HCT116 (cell line): Measurements from ENCODE around the gene PPP1R12C.

Experiments used
- ATF3 ChIP-seq: IDR thresholded peaks from 2 replicates; pipeline ENCODE4 v1.6.1; 2012
- CEBPB ChIP-seq: IDR thresholded peaks from 2 replicates; pipeline ENCODE4 v1.6.1; 2012; ENCODE audit warnings: low read depth
- CTCF ChIP-seq, 3 experiments: fragments of 200-600 bp in 1 of 3; sonication (generic) in 1 of 3; IDR thresholded peaks in 2 of 3; conservative IDR thresholded peaks in 1 of 3; 2 replicates each; pipeline ENCODE4 v1.5.1; 2012 to 2017; ENCODE audit warnings: low read depth in 2 of 3, low read length in 2 of 3, antibody characterized with exemption in 1 of 3, borderline replicate concordance in 1 of 3, control low read depth in 1 of 3, mild to moderate bottlenecking in 1 of 3, mixed read lengths in 1 of 3, mixed run types in 1 of 3, moderate library complexity in 1 of 3; ENCODE audit not compliant: insufficient read depth in 1 of 3
- ELF1 ChIP-seq: IDR thresholded peaks from 2 replicates; pipeline ENCODE4 v1.6.1; 2012; ENCODE audit warnings: low read depth, borderline replicate concordance
- EZH2 ChIP-seq: fragments of 200-600 bp; sonication (generic); IDR thresholded peaks from 2 replicates; pipeline ENCODE4 v1.6.1; 2017; ENCODE audit warnings: antibody characterized with exemption, mixed run types
- EZH2phosphoT487 ChIP-seq: fragments of 200-600 bp; IDR thresholded peaks from 2 replicates; pipeline ENCODE4 v1.6.1; 2018; ENCODE audit warnings: antibody characterized with exemption, borderline replicate concordance
- POLR2A ChIP-seq: IDR thresholded peaks from 2 replicates; pipeline ENCODE4 v1.7.0; 2011; ENCODE audit warnings: borderline replicate concordance; ENCODE audit not compliant: insufficient read depth, insufficient read length; ENCODE audit errors: extremely low read depth
- POLR2AphosphoS5 ChIP-seq: IDR thresholded peaks from 2 replicates; pipeline ENCODE4 v1.6.1; 2011; ENCODE audit warnings: mild to moderate bottlenecking, low read depth, low read length, moderate library complexity
- SP1 ChIP-seq: IDR thresholded peaks from 2 replicates; pipeline ENCODE4 v1.6.1; 2012; ENCODE audit warnings: low read depth
- SRF ChIP-seq: IDR thresholded peaks from 2 replicates; pipeline ENCODE4 v1.6.1; 2012; ENCODE audit warnings: low read depth
- ZNF274 ChIP-seq: fragments of 200-500 bp; sonication (Bioruptor generic); IDR thresholded peaks from 2 replicates; pipeline ENCODE4 v1.6.1; 2014; ENCODE audit warnings: mild to moderate bottlenecking, low read depth, low read length, inconsistent platforms
- TF ChIP-seq, protein P1 (sequence below): IDR thresholded peaks from 2 replicates; pipeline ENCODE4 v1.6.1; 2011; ENCODE audit warnings: mild to moderate bottlenecking, low read length, moderate library complexity; ENCODE audit not compliant: insufficient replicate concordance; ENCODE audit errors: extremely low read depth
- TF ChIP-seq, protein P2 (sequence below): IDR thresholded peaks from 2 replicates; pipeline ENCODE4 v1.6.1; 2012; ENCODE audit warnings: low read depth

DNA sequence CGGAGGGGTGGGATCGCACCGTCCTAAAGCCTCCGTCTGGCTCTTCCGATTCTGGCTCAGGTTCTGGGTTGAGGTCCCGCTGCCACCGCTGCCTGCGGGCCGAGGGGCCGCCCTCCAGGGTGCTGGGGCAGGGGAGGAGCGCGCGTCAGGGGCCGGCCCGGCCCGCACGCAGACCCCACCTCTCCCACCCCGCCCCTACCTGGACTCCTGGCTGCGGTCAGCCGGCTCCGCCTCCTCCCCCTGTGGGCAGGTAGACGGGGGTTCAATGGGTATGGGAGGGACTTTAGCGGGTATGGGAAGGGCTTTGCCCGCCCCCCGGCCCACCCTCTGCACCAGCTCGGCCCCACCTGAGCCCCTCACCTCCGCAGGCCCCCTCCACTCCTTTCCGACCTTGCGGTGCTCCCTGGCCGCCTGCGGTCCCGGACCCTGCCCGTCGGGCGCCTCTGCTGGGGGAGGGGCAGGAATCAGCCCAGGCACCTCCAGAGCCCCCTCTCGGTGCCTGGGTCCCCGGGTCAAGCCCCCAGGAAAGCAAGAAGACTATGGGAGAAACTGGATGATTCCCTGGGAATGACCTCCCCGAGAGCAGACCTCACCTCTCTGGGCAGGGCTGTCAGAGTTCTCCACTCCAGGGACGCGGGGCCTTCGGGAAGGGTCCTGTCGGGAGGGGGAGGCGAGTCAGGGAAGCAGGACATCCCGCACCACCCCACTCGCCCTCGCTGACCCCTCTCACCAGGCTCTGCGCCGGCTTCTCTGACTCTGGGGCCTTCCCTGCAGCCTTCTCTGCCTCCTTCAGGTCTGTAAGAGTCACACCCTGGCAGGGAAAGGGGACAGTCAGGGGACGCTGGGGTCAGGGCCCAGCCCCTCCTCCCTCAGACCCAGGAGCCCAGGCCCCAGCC lies 24.8 kb downstream of the PPP1R12C start:
- TF ChIP-seq POLR2AphosphoS5 (no peak), EZH2phosphoT487 (no peak), ZNF274 (no peak), CTCF (IDR thresholded peaks at IDR 0.05 in 2 of 3, conservative IDR thresholded peaks at IDR 0.05 in 1 of 3; ENCODE audit: borderline replicate concordance in 1 of 3, insufficient read depth in 1 of 3, low read depth in 2 of 3, low read length in 2 of 3) (no peak), SRF (no peak), POLR2A (no peak), EZH2 (no peak), ELF1 (no peak), SP1 (no peak), ATF3 (no peak), CEBPB (no peak)
- TF ChIP-seq, protein P1, sequence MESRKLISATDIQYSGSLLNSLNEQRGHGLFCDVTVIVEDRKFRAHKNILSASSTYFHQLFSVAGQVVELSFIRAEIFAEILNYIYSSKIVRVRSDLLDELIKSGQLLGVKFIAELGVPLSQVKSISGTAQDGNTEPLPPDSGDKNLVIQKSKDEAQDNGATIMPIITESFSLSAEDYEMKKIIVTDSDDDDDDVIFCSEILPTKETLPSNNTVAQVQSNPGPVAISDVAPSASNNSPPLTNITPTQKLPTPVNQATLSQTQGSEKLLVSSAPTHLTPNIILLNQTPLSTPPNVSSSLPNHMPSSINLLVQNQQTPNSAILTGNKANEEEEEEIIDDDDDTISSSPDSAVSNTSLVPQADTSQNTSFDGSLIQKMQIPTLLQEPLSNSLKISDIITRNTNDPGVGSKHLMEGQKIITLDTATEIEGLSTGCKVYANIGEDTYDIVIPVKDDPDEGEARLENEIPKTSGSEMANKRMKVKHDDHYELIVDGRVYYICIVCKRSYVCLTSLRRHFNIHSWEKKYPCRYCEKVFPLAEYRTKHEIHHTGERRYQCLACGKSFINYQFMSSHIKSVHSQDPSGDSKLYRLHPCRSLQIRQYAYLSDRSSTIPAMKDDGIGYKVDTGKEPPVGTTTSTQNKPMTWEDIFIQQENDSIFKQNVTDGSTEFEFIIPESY = no peak
- TF ChIP-seq, protein P2, sequence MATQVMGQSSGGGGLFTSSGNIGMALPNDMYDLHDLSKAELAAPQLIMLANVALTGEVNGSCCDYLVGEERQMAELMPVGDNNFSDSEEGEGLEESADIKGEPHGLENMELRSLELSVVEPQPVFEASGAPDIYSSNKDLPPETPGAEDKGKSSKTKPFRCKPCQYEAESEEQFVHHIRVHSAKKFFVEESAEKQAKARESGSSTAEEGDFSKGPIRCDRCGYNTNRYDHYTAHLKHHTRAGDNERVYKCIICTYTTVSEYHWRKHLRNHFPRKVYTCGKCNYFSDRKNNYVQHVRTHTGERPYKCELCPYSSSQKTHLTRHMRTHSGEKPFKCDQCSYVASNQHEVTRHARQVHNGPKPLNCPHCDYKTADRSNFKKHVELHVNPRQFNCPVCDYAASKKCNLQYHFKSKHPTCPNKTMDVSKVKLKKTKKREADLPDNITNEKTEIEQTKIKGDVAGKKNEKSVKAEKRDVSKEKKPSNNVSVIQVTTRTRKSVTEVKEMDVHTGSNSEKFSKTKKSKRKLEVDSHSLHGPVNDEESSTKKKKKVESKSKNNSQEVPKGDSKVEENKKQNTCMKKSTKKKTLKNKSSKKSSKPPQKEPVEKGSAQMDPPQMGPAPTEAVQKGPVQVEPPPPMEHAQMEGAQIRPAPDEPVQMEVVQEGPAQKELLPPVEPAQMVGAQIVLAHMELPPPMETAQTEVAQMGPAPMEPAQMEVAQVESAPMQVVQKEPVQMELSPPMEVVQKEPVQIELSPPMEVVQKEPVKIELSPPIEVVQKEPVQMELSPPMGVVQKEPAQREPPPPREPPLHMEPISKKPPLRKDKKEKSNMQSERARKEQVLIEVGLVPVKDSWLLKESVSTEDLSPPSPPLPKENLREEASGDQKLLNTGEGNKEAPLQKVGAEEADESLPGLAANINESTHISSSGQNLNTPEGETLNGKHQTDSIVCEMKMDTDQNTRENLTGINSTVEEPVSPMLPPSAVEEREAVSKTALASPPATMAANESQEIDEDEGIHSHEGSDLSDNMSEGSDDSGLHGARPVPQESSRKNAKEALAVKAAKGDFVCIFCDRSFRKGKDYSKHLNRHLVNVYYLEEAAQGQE = no peak
